ENCODE data around the gene DNASE1L1. TPM values are rescaled to one million over a fixed set of nuclear protein-coding genes. Genes with fewer than 3 reads are reported as not detected.

DNASE1L1 gene
- total RNA-seq, 1 donor from 2014 or later, result 14.4 TPM

- Mint-ChIP-seq H3K27ac (peak overlapping the region; percentile 78), H3K36me3 (peaks cover 6% of the 10 kb centered on the region), H3K4me1 (ENCODE audit: unreplicated experiment) (peaks cover 2% of the 10 kb centered on the region), H3K27me3 (no peaks in the 10 kb centered on the region), H3K4me3 (peak overlapping the region; percentile 81), H3K9me3 (no peaks in the 10 kb centered on the region)
- no peak for TF ChIP-seq CTCF (conservative IDR thresholded peaks at IDR 0.05)
- no peak for DNase-seq (ENCODE audit: extremely low spot score, unreplicated experiment)
Measured at GRCh38 chrX:154430916-154431315, 21.9 kb upstream of the DNASE1L1 start.

GRCh38 chrX:154430479-154430878, 21.4 kb upstream of the DNASE1L1 start:
- H3K27ac Mint-ChIP-seq, result peak overlapping the region; percentile 78
- H3K9me3 Mint-ChIP-seq, result no peaks in the 10 kb centered on the region
- no peak for TF ChIP-seq CTCF (conservative IDR thresholded peaks at IDR 0.05)

GRCh38 chrX:154429711-154430110, 20.7 kb upstream of the DNASE1L1 start:
- DNase-seq (ENCODE audit: extremely low spot score, unreplicated experiment), result no peak
- no peak for TF ChIP-seq CTCF (conservative IDR thresholded peaks at IDR 0.05)
- peak overlapping the region; percentile 86 for H3K4me3 Mint-ChIP-seq
- no peaks in the 10 kb centered on the region for H3K27me3 Mint-ChIP-seq
- H3K36me3 Mint-ChIP-seq, result peaks cover 6% of the 10 kb centered on the region
- no peaks in the 10 kb centered on the region for H3K4me1 Mint-ChIP-seq (ENCODE audit: unreplicated experiment)
- H3K9me3 Mint-ChIP-seq, result no peaks in the 10 kb centered on the region
- peak overlapping the region; percentile 62 for H3K27ac Mint-ChIP-seq

More at GRCh38 chrX:154430479-154430878, 21.4 kb upstream of the DNASE1L1 start:
- Mint-ChIP-seq H3K36me3 (peaks cover 6% of the 10 kb centered on the region), H3K4me1 (ENCODE audit: unreplicated experiment) (no peaks in the 10 kb centered on the region), H3K27me3 (no peaks in the 10 kb centered on the region), H3K4me3 (peak overlapping the region; percentile 81)
- DNase-seq (ENCODE audit: extremely low spot score, unreplicated experiment), result no peak

GRCh38 chrX:154428176-154429171, 19.4 kb upstream of the DNASE1L1 start, which contains the start of gene ATP6AP1:
Gene ATP6AP1 (plus strand): TSS chrX:154428677. CDS start chrX:154428693, 16 bp downstream.
- no peak for TF ChIP-seq CTCF (conservative IDR thresholded peaks at IDR 0.05)
- DNase-seq (ENCODE audit: extremely low spot score, unreplicated experiment), result peak; percentile 92
- Mint-ChIP-seq H3K27ac (peak within 1 kb of the TSS; percentile 62), H3K27me3 (no peaks in the 10 kb centered on the region), H3K4me1 (ENCODE audit: unreplicated experiment) (no peaks in the 10 kb centered on the region), H3K36me3 (peaks cover 6% of the 10 kb centered on the region), H3K9me3 (no peaks in the 10 kb centered on the region), H3K4me3 (peak within 1 kb of the TSS; percentile 86)

- H3K36me3 Mint-ChIP-seq, result peaks cover 6% of the 10 kb centered on the region
- no peak for TF ChIP-seq CTCF (conservative IDR thresholded peaks at IDR 0.05)
- no peaks in the 10 kb centered on the region for H3K9me3 Mint-ChIP-seq
- no peaks in the 10 kb centered on the region for H3K4me1 Mint-ChIP-seq (ENCODE audit: unreplicated experiment)
- no peak overlapping the region for H3K4me3 Mint-ChIP-seq
- peak overlapping the region; percentile 68 for H3K27ac Mint-ChIP-seq
- DNase-seq (ENCODE audit: extremely low spot score, unreplicated experiment), result no peak
- H3K27me3 Mint-ChIP-seq, result no peaks in the 10 kb centered on the region
Measured at GRCh38 chrX:154426916-154427770, 18.1 kb upstream of the DNASE1L1 start.
